HUES6 (cell line): ENCODE results near the gene KCNJ6.

Experiments used
- H3K27ac ChIP-seq: 2 replicates; pipeline ENCODE4 v1.7.0; 2013; ENCODE audit warnings: low read depth, mild to moderate bottlenecking, low read length, inconsistent platforms
- H3K27me3 ChIP-seq: 2 replicates; pipeline ENCODE4 v1.6.1; 2013; ENCODE audit warnings: low read length; ENCODE audit not compliant: control insufficient read depth, insufficient read depth
- H3K36me3 ChIP-seq: 2 replicates; pipeline ENCODE4 v1.6.1; 2013; ENCODE audit warnings: low read length; ENCODE audit not compliant: control insufficient read depth, insufficient read depth
- H3K4me1 ChIP-seq: 2 replicates; pipeline ENCODE4 v1.6.1; 2013; ENCODE audit warnings: low read length; ENCODE audit not compliant: control insufficient read depth, insufficient read depth
- H3K4me3 ChIP-seq: 2 replicates; pipeline ENCODE4 v1.5.1; 2013; ENCODE audit warnings: low read depth, low read length
- H3K9ac ChIP-seq: one replicate; pipeline ENCODE4 v1.6.1; 2013; ENCODE audit warnings: mild to moderate bottlenecking, low read length
- H3K9me3 ChIP-seq: 2 replicates; pipeline ENCODE4 v1.6.1; 2013; ENCODE audit warnings: low read depth, low read length; ENCODE audit not compliant: control insufficient read depth, insufficient read depth

Gene KCNJ6

GRCh38 chr21:37916310-37917051 lies at the start of gene KCNJ6:
Gene KCNJ6 (minus strand): TSS chr21:37916457. CDS start chr21:37840682, 75,775 bp downstream.
- Histone ChIP-seq H3K9ac (peak within 1 kb of the TSS; percentile 48), H3K27me3 (peaks cover 47% of the 10 kb centered on the region), H3K36me3 (no peaks in the 10 kb centered on the region), H3K4me3 (peak within 1 kb of the TSS; percentile 83), H3K4me1 (peaks cover 14% of the 10 kb centered on the region; the same call in 1 of the 2 replicates), H3K9me3 (no peaks in the 10 kb centered on the region), H3K27ac (no peak within 1 kb of the TSS)

GRCh38 chr21:37965088-37965805 lies 49.0 kb upstream of the KCNJ6 start:
- Histone ChIP-seq H3K27me3 (no peaks in the 10 kb centered on the region), H3K4me3 (no peak overlapping the region), H3K27ac (no peak overlapping the region), H3K36me3 (no peaks in the 10 kb centered on the region), H3K9me3 (no peaks in the 10 kb centered on the region), H3K9ac (no peak overlapping the region), H3K4me1 (no peaks in the 10 kb centered on the region)

GRCh38 chr21:37958537-37958936 lies 42.3 kb upstream of the KCNJ6 start:
- Histone ChIP-seq H3K9ac (no peak overlapping the region), H3K4me3 (no peak overlapping the region), H3K36me3 (no peaks in the 10 kb centered on the region), H3K4me1 (no peaks in the 10 kb centered on the region), H3K27me3 (no peaks in the 10 kb centered on the region), H3K9me3 (peaks cover 3% of the 10 kb centered on the region; the same call in 1 of the 2 replicates), H3K27ac (no peak overlapping the region)

- H3K27ac ChIP-seq, result no peak overlapping the region
- no peaks in the 10 kb centered on the region for H3K36me3 ChIP-seq
- no peaks in the 10 kb centered on the region for H3K27me3 ChIP-seq
- H3K9ac ChIP-seq, result no peak overlapping the region
- no peak overlapping the region for H3K4me3 ChIP-seq
- no peaks in the 10 kb centered on the region for H3K4me1 ChIP-seq
- peaks cover 3% of the 10 kb centered on the region; the same call in 1 of the 2 replicates for H3K9me3 ChIP-seq
Observed at GRCh38 chr21:37956772-37957171, 40.5 kb upstream of the KCNJ6 start.

GRCh38 chr21:37945036-37945435 lies 28.8 kb upstream of the KCNJ6 start:
- Histone ChIP-seq H3K9me3 (peaks cover 12% of the 10 kb centered on the region), H3K4me3 (no peak overlapping the region), H3K4me1 (no peaks in the 10 kb centered on the region), H3K27me3 (no peaks in the 10 kb centered on the region), H3K27ac (no peak overlapping the region), H3K36me3 (no peaks in the 10 kb centered on the region), H3K9ac (no peak overlapping the region)

- H3K27me3 ChIP-seq, result no peaks in the 10 kb centered on the region
- no peaks in the 10 kb centered on the region for H3K36me3 ChIP-seq
- H3K27ac ChIP-seq, result no peak overlapping the region
- no peaks in the 10 kb centered on the region for H3K4me1 ChIP-seq
- peaks cover 12% of the 10 kb centered on the region for H3K9me3 ChIP-seq
- no peak overlapping the region for H3K9ac ChIP-seq
- no peak overlapping the region for H3K4me3 ChIP-seq
Observed at GRCh38 chr21:37944496-37944895, 28.2 kb upstream of the KCNJ6 start.

GRCh38 chr21:37940691-37941090 lies 24.4 kb upstream of the KCNJ6 start:
- peaks cover 3% of the 10 kb centered on the region for H3K9me3 ChIP-seq
- no peak overlapping the region for H3K4me3 ChIP-seq

GRCh38 chr21:37939838-37940237 lies 23.6 kb upstream of the KCNJ6 start:
- H3K27me3 ChIP-seq, result no peaks in the 10 kb centered on the region
- no peaks in the 10 kb centered on the region for H3K36me3 ChIP-seq
- no peaks in the 10 kb centered on the region for H3K4me1 ChIP-seq
- H3K27ac ChIP-seq, result no peak overlapping the region
- no peak overlapping the region for H3K4me3 ChIP-seq
- H3K9me3 ChIP-seq, result 0 out of 2 replicates have a peak, but pooled peaks cover 2% of the 10 kb centered on the region
- H3K9ac ChIP-seq, result no peak overlapping the region

More at GRCh38 chr21:37940691-37941090, 24.4 kb upstream of the KCNJ6 start:
- Histone ChIP-seq H3K4me1 (no peaks in the 10 kb centered on the region), H3K36me3 (no peaks in the 10 kb centered on the region), H3K9ac (no peak overlapping the region), H3K27ac (no peak overlapping the region), H3K27me3 (no peaks in the 10 kb centered on the region)

- no peak overlapping the region for H3K9ac ChIP-seq
- H3K27ac ChIP-seq, result no peak overlapping the region
- H3K27me3 ChIP-seq, result no peaks in the 10 kb centered on the region
- 0 out of 2 replicates have a peak, but pooled peaks cover 2% of the 10 kb centered on the region for H3K9me3 ChIP-seq
- H3K4me1 ChIP-seq, result no peaks in the 10 kb centered on the region
- H3K4me3 ChIP-seq, result no peak overlapping the region
- H3K36me3 ChIP-seq, result no peaks in the 10 kb centered on the region
Observed at GRCh38 chr21:37939251-37939650, 23.0 kb upstream of the KCNJ6 start.

- no peak overlapping the region for H3K9ac ChIP-seq
- H3K4me3 ChIP-seq, result no peak overlapping the region
- no peaks in the 10 kb centered on the region for H3K27me3 ChIP-seq
- H3K9me3 ChIP-seq, result peaks cover 9% of the 10 kb centered on the region
- no peaks in the 10 kb centered on the region for H3K4me1 ChIP-seq
- H3K27ac ChIP-seq, result no peak overlapping the region
- no peaks in the 10 kb centered on the region for H3K36me3 ChIP-seq
Observed at GRCh38 chr21:37937668-37938067, 21.4 kb upstream of the KCNJ6 start.
